Left ventricle myocardium superior (tissue), 1 donor: ENCODE measurements around the gene TANGO2. TPM values are rescaled to one million over a fixed set of nuclear protein-coding genes. Genes with fewer than 3 reads are reported as not detected.
A peak's percentile ranks its signal among the peaks of the same experiment; 100 is the strongest.

Source experiments
- ATAC-seq: fragments of 200-7000 bp; cut with Tn5 transposase; one replicate; pipeline ENCODE4 v1.9.1; 2020; ENCODE audit warnings: mild to moderate bottlenecking, moderate library complexity
- DNase-seq: peaks from one replicate; pipeline ENCODE4 v3.0.0-alpha.2; 2020
- intact Hi-C: fragments of 100-400 bp; cut with micrococcal nuclease; formaldehyde crosslinking; loops from one replicate; pipeline ENCODE4 v1.11.0; 2022
- total RNA-seq: library from RNA; stranded (reverse); fragmentation: NEBNext Ultra II Directional; extraction: Animal tissue kit (Norgen Biotek cat#: 25700); gene quantifications from one replicate; pipeline ENCODE4 v1.2.1, GENCODE V29; 2021
- donor health status: DM: no; HTN: yes; CAD: no; lungs with severe emphysema.

TANGO2 gene
- total RNA-seq, 1 donor from 2014 or later: 71.5 TPM

DNA sequence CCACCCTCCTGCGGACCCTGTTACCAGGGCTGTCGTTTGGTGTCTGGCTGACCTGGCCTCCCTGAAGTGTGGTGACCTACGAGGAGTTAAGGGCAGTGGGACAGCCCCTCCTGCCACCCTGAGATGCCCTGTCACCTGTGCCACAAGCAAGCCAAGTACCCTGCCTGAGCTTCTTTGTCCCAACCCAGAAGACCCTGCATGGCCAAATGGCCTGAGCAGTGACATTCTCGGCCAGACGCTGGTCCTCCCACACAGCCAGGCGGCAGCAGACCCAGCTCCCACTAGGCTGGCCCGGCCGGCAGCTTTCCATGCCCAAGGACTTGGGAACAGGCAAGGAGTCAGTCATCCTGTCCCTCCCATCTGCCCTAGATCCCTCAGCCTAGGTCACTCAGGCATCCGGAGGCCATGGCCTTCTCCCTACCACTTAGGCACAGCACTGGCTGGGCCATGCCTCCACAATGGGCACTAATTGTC lies 11.9 kb upstream of the TANGO2 start:
- peak; percentile 18 for DNase-seq
- no peak for ATAC-seq
- intact Hi-C loops: no loop called here

GRCh38 chr22:20009582-20010306 lies 11.2 kb upstream of the TANGO2 start:
- DNase-seq: peak; percentile 16
- intact Hi-C loops: loop anchor here (5.0 kb wide), 1 partner anchor 37 kb away; no protein-coding TSS in a partner anchor
- no peak for ATAC-seq

DNA sequence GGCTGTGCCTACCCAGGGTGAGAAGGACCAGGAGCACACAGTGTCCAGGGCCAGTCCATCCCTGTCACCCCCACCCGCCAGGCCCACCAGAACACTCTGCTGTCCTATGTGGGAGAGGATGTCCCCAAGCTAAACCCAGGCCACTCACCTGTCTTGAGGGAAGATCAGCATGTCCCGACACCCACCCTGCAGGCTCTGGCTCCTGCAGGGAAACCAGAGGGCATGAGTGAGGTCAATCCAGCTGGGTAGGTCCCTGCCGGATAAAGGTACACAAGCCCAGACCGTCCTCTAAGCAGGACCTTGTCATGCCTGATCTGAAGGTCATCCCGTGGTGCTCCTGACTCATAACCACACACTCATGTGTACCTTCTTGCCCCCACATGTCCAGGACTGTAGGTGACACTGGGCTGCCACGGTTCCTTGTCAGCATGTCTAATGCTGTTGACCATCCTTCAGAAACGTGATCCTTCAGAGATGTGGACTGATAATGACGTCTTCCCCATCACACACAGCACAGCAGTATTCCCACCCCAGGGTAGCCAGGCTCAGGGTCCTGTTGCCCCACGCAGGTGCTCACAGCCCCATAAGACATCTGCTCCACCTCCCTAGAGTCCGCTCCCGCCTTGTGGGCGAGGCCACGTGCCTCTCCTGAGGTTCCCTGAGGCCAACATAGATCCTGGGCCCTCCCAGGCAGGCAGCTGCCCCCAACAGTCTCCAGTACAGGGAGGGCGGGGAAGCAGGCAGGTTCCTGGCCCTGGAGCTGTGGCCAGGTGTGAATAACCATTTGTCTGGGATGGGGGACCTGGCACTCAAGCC lies 10.4 kb upstream of the TANGO2 start:
- DNase-seq (peak; percentile 26), ATAC-seq (peak; percentile 40)
- intact Hi-C loops: loop anchor here (5.0 kb wide), 1 partner anchor 38 kb away; no protein-coding TSS in a partner anchor

- DNase-seq (peak; percentile 16), ATAC-seq (no peak)
- intact Hi-C loops: loop anchor here (5.0 kb wide), 1 partner anchor 39 kb away; no protein-coding TSS in a partner anchor
These were observed 9.6 kb upstream of the TANGO2 start for GRCh38 chr22:20011123-20011992.

- DNase-seq (peak; percentile 12), ATAC-seq (no peak)
- intact Hi-C loops: loop anchor here (5.0 kb wide), 1 partner anchor 40 kb away; no protein-coding TSS in a partner anchor
These were observed 8.7 kb upstream of the TANGO2 start for GRCh38 chr22:20011993-20012740.

DNA sequence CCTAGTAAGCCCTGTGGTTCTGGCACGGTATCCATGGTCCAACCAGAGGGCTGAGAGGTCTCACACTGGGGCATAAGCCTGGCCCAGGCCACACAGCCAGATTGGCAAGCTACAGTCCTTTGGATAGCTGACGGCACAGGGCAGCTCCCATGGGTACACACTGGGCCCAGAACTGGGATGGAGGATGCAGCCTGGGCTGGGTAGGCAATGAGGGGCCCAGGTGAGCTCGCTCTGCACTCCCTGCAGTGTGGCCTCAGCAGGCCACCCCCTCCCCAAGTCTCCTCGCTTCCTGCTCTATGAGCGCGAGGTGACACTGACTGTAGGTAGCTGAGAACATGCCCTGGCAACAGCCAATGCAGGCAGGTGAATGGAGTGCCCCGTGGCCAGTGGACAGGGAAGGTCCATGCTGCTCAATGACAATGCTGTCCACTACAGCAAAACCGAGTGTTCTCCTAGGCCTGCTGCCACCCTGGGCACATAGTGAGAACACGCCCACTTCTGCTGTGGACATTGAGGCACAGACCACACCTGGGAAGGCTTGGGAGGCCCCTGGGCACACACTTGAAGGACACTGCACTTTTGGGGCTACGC lies 8.1 kb upstream of the TANGO2 start:
- no peak for ATAC-seq
- intact Hi-C loops: loop anchor here (5.0 kb wide), 1 partner anchor 41 kb away; no protein-coding TSS in a partner anchor
- peak; percentile 23 for DNase-seq

DNA sequence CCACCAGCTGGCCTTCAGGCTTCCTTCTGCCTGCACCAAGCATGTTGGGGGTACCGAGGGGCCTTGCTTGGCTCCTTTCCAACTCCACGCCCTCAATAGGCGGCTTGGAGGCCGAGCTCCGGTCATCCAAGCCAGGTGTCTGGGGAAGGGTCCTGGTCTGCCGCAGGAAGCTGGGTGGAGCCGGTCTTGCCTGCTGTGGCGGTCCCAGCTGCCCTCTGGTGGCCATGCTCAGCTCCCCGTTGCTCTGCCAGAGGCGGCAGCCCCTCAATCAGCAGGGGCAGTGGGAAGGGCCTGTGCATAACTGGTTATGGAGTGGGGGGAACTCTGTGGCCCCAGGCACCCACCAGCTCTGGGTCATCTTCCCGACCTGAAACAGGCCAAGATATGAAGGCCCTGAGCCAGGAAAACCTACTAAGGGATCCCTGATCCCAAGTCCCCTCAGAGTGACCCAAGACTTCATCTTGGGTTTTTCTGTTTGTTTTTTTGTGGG lies 7.5 kb upstream of the TANGO2 start:
- DNase-seq (peak; percentile 87), ATAC-seq (peak; percentile 53)
- intact Hi-C loops: loop anchor here (5.0 kb wide), 1 partner anchor 41 kb away; no protein-coding TSS in a partner anchor

GRCh38 chr22:20014526-20015186 lies 6.3 kb upstream of the TANGO2 start:
- DNase-seq: peak; percentile 33
- ATAC-seq: no peak
- intact Hi-C loops: loop anchor here (5.0 kb wide), 1 partner anchor 42 kb away; no protein-coding TSS in a partner anchor

GRCh38 chr22:20015187-20015625 lies 5.7 kb upstream of the TANGO2 start:
- peak; percentile 26 for DNase-seq
- intact Hi-C loops: no loop called here
- ATAC-seq: no peak

GRCh38 chr22:20015971-20016733 lies 4.8 kb upstream of the TANGO2 start:
- intact Hi-C loops: no loop called here
- DNase-seq (peak; percentile 52), ATAC-seq (no peak)

GRCh38 chr22:20016734-20017621 lies 3.9 kb upstream of the TANGO2 start, which contains the start of gene ARVCF:
ARVCF (minus strand) TSS chr22:20016823; CDS start chr22:19990794, 26,029 bp downstream.
- ATAC-seq (peak; percentile 65), DNase-seq (peak; percentile 96)
- intact Hi-C loops: no loop called here

- ATAC-seq (no peak), DNase-seq (no peak)
- intact Hi-C loops: no loop called here
These were observed 3.3 kb upstream of the TANGO2 start for GRCh38 chr22:20017622-20017958.

DNA sequence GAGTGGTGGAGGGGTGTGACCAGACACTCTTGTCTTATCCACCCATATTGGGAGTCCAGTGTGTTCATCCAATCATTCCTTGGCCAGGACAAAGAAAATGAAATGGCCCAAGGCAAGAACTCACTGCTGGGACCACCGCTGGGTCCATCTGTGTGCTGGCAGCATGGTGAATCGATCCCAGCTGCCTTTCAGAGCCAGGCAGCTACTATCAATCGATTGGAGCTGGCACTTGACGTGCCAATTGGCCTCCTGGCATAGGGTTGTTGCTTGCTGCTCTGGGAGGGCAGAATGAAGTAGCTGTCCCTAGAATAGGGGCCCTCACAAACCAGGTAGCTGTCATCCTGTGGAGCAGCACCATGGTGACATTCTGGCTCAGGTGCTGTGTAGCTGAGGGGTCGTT lies 2.9 kb upstream of the TANGO2 start:
- DNase-seq (no peak), ATAC-seq (no peak)
- intact Hi-C loops: no loop called here

- DNase-seq (no peak), ATAC-seq (no peak)
- intact Hi-C loops: no loop called here
These were observed 1.0 kb upstream of the TANGO2 start for GRCh38 chr22:20019661-20020532.
